ENCODE data around the gene TIGD2. TPM values are rescaled to one million over a fixed set of nuclear protein-coding genes. Genes with fewer than 3 reads are reported as not detected.

Gene TIGD2
- polyA plus RNA-seq, 1 donor from 2014 or later, result 4.7 TPM

- Histone ChIP-seq H3K4me2 (ENCODE audit: low read length) (no peak overlapping the region), H3K79me2 (replicated peaks; ENCODE audit: insufficient read depth, low read length) (no peaks in the 10 kb centered on the region), H4K20me1 (ENCODE audit: insufficient read depth) (no peaks in the 10 kb centered on the region), H2AFZ (ENCODE audit: low read depth, low read length) (no peak overlapping the region), H3K36me3 (ENCODE audit: insufficient read depth, low read length) (no peaks in the 10 kb centered on the region), H3K9ac (ENCODE audit: low read length) (no peak overlapping the region), H3K4me3 (ENCODE audit: low read length) (no peak overlapping the region), H3F3A (ENCODE audit: insufficient read depth, low read length, poor library complexity, severe bottlenecking) (no peaks in the 10 kb centered on the region), H3K9me2 (ENCODE audit: insufficient read depth, low read length) (no peaks in the 10 kb centered on the region), H3K27me3 (ENCODE audit: insufficient read depth, low read depth, low read length) (no peaks in the 10 kb centered on the region), H3K27ac (ENCODE audit: low read length) (no peak overlapping the region), H3K9me3 (ENCODE audit: low read length) (no peaks in the 10 kb centered on the region)
- TF ChIP-seq MXI1 (conservative IDR thresholded peaks at IDR 0.05; ENCODE audit: poor library complexity, severe bottlenecking), result no peak
- no peak for TF ChIP-seq EP300 (conservative IDR thresholded peaks at IDR 0.05; ENCODE audit: poor library complexity, severe bottlenecking)
- no peak for TF ChIP-seq POLR2AphosphoS5 (IDR thresholded peaks at IDR 0.05)
- no peak for TF ChIP-seq CTCF (IDR thresholded peaks at IDR 0.05; ENCODE audit: poor library complexity, severe bottlenecking)
- no peak for TF ChIP-seq SMC3 (conservative IDR thresholded peaks at IDR 0.05; ENCODE audit: poor library complexity)
- TF ChIP-seq EZH2 (IDR thresholded peaks at IDR 0.05; ENCODE audit: borderline replicate concordance, insufficient read depth, low read length, poor library complexity, severe bottlenecking), result no peak
- no peak for TF ChIP-seq REST (IDR thresholded peaks at IDR 0.05; ENCODE audit: borderline replicate concordance)
- TF ChIP-seq TAF1 (IDR thresholded peaks at IDR 0.05; ENCODE audit: low read depth), result no peak
- TF ChIP-seq RAD21 (conservative IDR thresholded peaks at IDR 0.05), result no peak
Observed at GRCh38 chr4:89136525-89136924, 25.2 kb downstream of the TIGD2 start.

- TF ChIP-seq TAF1 (IDR thresholded peaks at IDR 0.05; ENCODE audit: low read depth), result no peak
- no peak for TF ChIP-seq RAD21 (conservative IDR thresholded peaks at IDR 0.05)
- TF ChIP-seq REST (IDR thresholded peaks at IDR 0.05; ENCODE audit: borderline replicate concordance), result no peak
- no peak for TF ChIP-seq MXI1 (conservative IDR thresholded peaks at IDR 0.05; ENCODE audit: poor library complexity, severe bottlenecking)
- no peak for TF ChIP-seq EZH2 (IDR thresholded peaks at IDR 0.05; ENCODE audit: borderline replicate concordance, insufficient read depth, low read length, poor library complexity, severe bottlenecking)
- no peak for TF ChIP-seq CTCF (IDR thresholded peaks at IDR 0.05; ENCODE audit: poor library complexity, severe bottlenecking)
- TF ChIP-seq SMC3 (conservative IDR thresholded peaks at IDR 0.05; ENCODE audit: poor library complexity), result no peak
- no peak for TF ChIP-seq POLR2AphosphoS5 (IDR thresholded peaks at IDR 0.05)
- no peak for TF ChIP-seq EP300 (conservative IDR thresholded peaks at IDR 0.05; ENCODE audit: poor library complexity, severe bottlenecking)
- H3K36me3 ChIP-seq (ENCODE audit: insufficient read depth, low read length), result no peaks in the 10 kb centered on the region
Observed at GRCh38 chr4:89137231-89137630, 25.9 kb downstream of the TIGD2 start.

More at GRCh38 chr4:89137231-89137630, 25.9 kb downstream of the TIGD2 start:
- Histone ChIP-seq H3K27ac (ENCODE audit: low read length) (no peak overlapping the region), H3K79me2 (replicated peaks; ENCODE audit: insufficient read depth, low read length) (no peaks in the 10 kb centered on the region), H4K20me1 (ENCODE audit: insufficient read depth) (no peaks in the 10 kb centered on the region), H3K9me3 (ENCODE audit: low read length) (no peaks in the 10 kb centered on the region), H2AFZ (ENCODE audit: low read depth, low read length) (no peak overlapping the region), H3K9ac (ENCODE audit: low read length) (no peak overlapping the region), H3K4me2 (ENCODE audit: low read length) (no peak overlapping the region), H3F3A (ENCODE audit: insufficient read depth, low read length, poor library complexity, severe bottlenecking) (no peaks in the 10 kb centered on the region), H3K4me3 (ENCODE audit: low read length) (no peak overlapping the region), H3K9me2 (ENCODE audit: insufficient read depth, low read length) (no peaks in the 10 kb centered on the region), H3K27me3 (ENCODE audit: insufficient read depth, low read depth, low read length) (no peaks in the 10 kb centered on the region)
